Fibroblast of lung (primary cell): ENCODE results near the gene ADCY3.

ENCODE experiments used
- EZH2 ChIP-seq: IDR thresholded peaks from 2 replicates; pipeline ENCODE4 v1.5.1; 2012; ENCODE audit warnings: low read length, control low read depth, mild to moderate bottlenecking; ENCODE audit errors: missing control alignments
- TF ChIP-seq, protein P1 (sequence below), 2 donors: IDR thresholded peaks in 1 of 2; conservative IDR thresholded peaks in 1 of 2; 1 replicate in 1 of 2; 2 replicates in 1 of 2; pipeline ENCODE4 v1.5.1; 2011 to 2012; ENCODE audit warnings: low read length in 2 of 2, control low read depth in 1 of 2, inconsistent platforms in 1 of 2, low read depth in 1 of 2, mild to moderate bottlenecking in 1 of 2

DNA sequence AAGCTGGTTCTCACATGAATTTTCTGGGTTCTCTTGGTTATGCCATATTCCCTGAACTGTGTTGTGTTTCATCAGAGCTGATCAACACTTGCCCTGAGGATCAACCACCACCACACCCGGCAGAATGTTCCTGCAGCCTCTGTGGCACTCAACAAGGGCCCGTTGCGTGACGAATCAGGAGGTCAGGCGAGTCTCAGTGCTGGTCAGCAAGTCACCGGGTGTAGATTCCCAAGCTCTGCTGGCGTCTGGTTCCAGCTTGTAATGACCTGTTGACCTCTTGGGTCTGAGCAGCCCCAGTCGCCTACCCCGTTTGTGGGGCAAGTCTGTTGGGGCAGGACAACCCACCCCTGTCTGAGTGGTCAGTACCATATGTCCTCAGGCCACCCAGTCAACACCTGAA is 46.0 kb downstream of the ADCY3 start:
- TF ChIP-seq, protein P1, sequence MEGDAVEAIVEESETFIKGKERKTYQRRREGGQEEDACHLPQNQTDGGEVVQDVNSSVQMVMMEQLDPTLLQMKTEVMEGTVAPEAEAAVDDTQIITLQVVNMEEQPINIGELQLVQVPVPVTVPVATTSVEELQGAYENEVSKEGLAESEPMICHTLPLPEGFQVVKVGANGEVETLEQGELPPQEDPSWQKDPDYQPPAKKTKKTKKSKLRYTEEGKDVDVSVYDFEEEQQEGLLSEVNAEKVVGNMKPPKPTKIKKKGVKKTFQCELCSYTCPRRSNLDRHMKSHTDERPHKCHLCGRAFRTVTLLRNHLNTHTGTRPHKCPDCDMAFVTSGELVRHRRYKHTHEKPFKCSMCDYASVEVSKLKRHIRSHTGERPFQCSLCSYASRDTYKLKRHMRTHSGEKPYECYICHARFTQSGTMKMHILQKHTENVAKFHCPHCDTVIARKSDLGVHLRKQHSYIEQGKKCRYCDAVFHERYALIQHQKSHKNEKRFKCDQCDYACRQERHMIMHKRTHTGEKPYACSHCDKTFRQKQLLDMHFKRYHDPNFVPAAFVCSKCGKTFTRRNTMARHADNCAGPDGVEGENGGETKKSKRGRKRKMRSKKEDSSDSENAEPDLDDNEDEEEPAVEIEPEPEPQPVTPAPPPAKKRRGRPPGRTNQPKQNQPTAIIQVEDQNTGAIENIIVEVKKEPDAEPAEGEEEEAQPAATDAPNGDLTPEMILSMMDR (conservative IDR thresholded peaks at IDR 0.05 in 1 of 2, IDR thresholded peaks at IDR 0.05 in 1 of 2; ENCODE audit: low read depth in 1 of 2, low read length in 2 of 2): no peak
- TF ChIP-seq EZH2: no peak
